ENCODE data around the gene LTBP2. TPM values are rescaled to one million over a fixed set of nuclear protein-coding genes. Genes with fewer than 3 reads are reported as not detected.

Gene LTBP2
- total and polyA plus RNA-seq, 2 experiments from 2014 or later: 7.6 to 8.6 TPM

GRCh38 chr14:74478996-74479635, 132.9 kb downstream of the LTBP2 start:
- Histone ChIP-seq H3K27ac (no peak overlapping the region), H3K4me2 (no peak overlapping the region), H3K9me3 (ENCODE audit: low read depth) (no peaks in the 10 kb centered on the region), H3K79me2 (no peaks in the 10 kb centered on the region), H3K27me3 (no peaks in the 10 kb centered on the region), H3K4me1 (ENCODE audit: insufficient read depth) (no peaks in the 10 kb centered on the region), H3K9me2 (replicated peaks; ENCODE audit: insufficient read depth) (no peaks in the 10 kb centered on the region), H3K36me3 (replicated peaks; ENCODE audit: insufficient read depth, low read depth) (no peaks in the 10 kb centered on the region), H2AFZ (no peak overlapping the region), H4K20me1 (ENCODE audit: insufficient read depth, poor library complexity, severe bottlenecking) (no peaks in the 10 kb centered on the region), H3K4me3 (no peak overlapping the region)
- WGBS (ENCODE audit: low lambda C conversion rate, missing lambda C conversion rate): 87% methylated on average over 2 of the region's 2 CpGs
- DNase-seq (ENCODE audit: low spot score): peak; percentile 26
- TF ChIP-seq EZH2 (IDR thresholded peaks at IDR 0.05; ENCODE audit: borderline replicate concordance) (no peak), EZH2phosphoT487 (IDR thresholded peaks at IDR 0.05; ENCODE audit: low read depth, severe bottlenecking, unreplicated experiment) (no peak), CTCF (IDR thresholded peaks at IDR 0.05; ENCODE audit: poor library complexity) (peak; percentile 57)

GRCh38 chr14:74476607-74477006, 135.4 kb downstream of the LTBP2 start:
- no peak overlapping the region for H3K4me2 ChIP-seq
- H3K4me3 ChIP-seq: no peak overlapping the region
- no peaks in the 10 kb centered on the region for H3K79me2 ChIP-seq
- H3K4me1 ChIP-seq (ENCODE audit: insufficient read depth): no peaks in the 10 kb centered on the region
- H3K27me3 ChIP-seq: no peaks in the 10 kb centered on the region
- H3K27ac ChIP-seq: no peak overlapping the region
- H3K36me3 ChIP-seq (replicated peaks; ENCODE audit: insufficient read depth, low read depth): no peaks in the 10 kb centered on the region
- no peak overlapping the region for H2AFZ ChIP-seq
- no peak for TF ChIP-seq EZH2phosphoT487 (IDR thresholded peaks at IDR 0.05; ENCODE audit: low read depth, severe bottlenecking, unreplicated experiment)
- no peak for TF ChIP-seq CTCF (IDR thresholded peaks at IDR 0.05; ENCODE audit: poor library complexity)
- TF ChIP-seq EZH2 (IDR thresholded peaks at IDR 0.05; ENCODE audit: borderline replicate concordance): no peak
- H3K9me2 ChIP-seq (replicated peaks; ENCODE audit: insufficient read depth): no peaks in the 10 kb centered on the region
- WGBS (ENCODE audit: low lambda C conversion rate, missing lambda C conversion rate): 93% methylated on average over 3 of the region's 3 CpGs
- no peaks in the 10 kb centered on the region for H3K9me3 ChIP-seq (ENCODE audit: low read depth)
- no peaks in the 10 kb centered on the region for H4K20me1 ChIP-seq (ENCODE audit: insufficient read depth, poor library complexity, severe bottlenecking)
- no peak for DNase-seq (ENCODE audit: low spot score)

GRCh38 chr14:74476107-74476506, 135.9 kb downstream of the LTBP2 start:
- no peaks in the 10 kb centered on the region for H4K20me1 ChIP-seq (ENCODE audit: insufficient read depth, poor library complexity, severe bottlenecking)
- H3K79me2 ChIP-seq: no peaks in the 10 kb centered on the region
- H3K27me3 ChIP-seq: no peaks in the 10 kb centered on the region
- H3K27ac ChIP-seq: no peak overlapping the region
- 95% methylated on average over 4 of the region's 4 CpGs for WGBS (ENCODE audit: low lambda C conversion rate, missing lambda C conversion rate)
- H3K4me2 ChIP-seq: no peak overlapping the region
- no peaks in the 10 kb centered on the region for H3K9me2 ChIP-seq (replicated peaks; ENCODE audit: insufficient read depth)
- no peak overlapping the region for H2AFZ ChIP-seq
- no peak for DNase-seq (ENCODE audit: low spot score)
- H3K9me3 ChIP-seq (ENCODE audit: low read depth): no peaks in the 10 kb centered on the region
- H3K4me3 ChIP-seq: no peak overlapping the region
- TF ChIP-seq EZH2 (IDR thresholded peaks at IDR 0.05; ENCODE audit: borderline replicate concordance): no peak
- TF ChIP-seq EZH2phosphoT487 (IDR thresholded peaks at IDR 0.05; ENCODE audit: low read depth, severe bottlenecking, unreplicated experiment): no peak
- no peak for TF ChIP-seq CTCF (IDR thresholded peaks at IDR 0.05; ENCODE audit: poor library complexity)
- no peaks in the 10 kb centered on the region for H3K4me1 ChIP-seq (ENCODE audit: insufficient read depth)
- H3K36me3 ChIP-seq (replicated peaks; ENCODE audit: insufficient read depth, low read depth): no peaks in the 10 kb centered on the region

Measured in hepatocyte (in vitro differentiated cells).